HG03571 (cell line): ENCODE results near the gene GLTP.

Experiments used
- ATAC-seq: cut with Tn5 transposase; IDR thresholded peaks from one replicate; pipeline ENCODE4 v1.9.1; 2021; ENCODE audit not compliant: unreplicated experiment

Gene GLTP

DNA sequence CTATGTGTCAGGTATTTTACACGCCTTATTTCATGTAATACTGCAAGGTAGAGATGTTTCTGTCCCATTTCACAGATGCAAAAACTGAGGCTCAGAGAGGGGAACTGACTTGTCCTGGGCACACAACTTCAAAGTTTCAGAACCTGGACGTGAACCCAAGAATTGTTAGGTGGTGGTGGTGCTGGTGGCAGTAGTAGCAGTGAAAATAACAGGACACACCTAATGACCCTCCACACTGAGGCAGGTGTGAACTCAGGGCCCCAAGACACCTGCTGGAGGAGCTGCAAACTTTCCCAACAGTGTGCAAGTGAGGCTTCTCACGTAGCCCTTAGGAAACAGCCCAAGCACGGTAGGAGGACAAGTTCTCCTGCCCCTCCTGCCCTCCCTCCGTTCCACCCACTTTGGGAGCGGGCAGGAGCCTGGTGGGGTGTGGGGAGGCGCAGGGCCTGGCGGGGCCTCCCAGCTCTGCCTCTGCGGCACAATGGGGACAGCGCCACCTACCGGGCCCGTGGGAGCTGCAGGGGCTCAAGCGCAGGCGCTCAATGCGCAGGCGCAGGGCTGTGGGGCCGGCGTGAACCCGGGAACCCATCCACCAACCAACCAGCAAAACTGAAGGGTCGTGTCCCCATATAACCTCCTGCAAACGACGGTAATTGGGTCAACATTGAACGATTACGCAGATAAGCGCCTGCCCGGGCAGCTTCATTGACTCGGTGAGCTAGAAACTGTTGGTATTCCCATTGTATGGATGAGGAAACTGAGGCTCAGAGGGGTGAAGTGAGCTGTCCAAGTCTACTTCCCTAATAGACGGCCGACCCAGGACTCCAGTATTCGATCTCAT is 35.1 kb downstream of the GLTP start:
- ATAC-seq, result peak; percentile 74

DNA sequence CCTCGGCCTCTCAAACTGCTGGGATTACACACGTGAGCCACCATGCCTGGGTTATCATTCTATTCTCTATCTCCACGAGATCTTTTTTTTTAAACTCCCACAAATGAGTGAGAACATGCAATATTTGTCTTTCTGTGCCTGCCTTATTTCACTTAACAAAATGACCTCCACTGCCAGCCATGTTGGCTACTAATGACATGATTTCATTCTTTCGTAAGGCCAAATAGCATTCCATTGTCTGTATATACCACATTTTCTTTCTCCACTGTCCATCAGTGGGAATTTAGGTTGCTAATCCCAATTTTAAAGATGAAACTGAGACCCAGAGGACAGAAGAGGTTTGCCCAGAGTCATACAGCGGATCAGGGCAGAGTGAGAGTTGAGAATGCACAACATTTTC is 36.2 kb downstream of the GLTP start:
- no peak for ATAC-seq

DNA sequence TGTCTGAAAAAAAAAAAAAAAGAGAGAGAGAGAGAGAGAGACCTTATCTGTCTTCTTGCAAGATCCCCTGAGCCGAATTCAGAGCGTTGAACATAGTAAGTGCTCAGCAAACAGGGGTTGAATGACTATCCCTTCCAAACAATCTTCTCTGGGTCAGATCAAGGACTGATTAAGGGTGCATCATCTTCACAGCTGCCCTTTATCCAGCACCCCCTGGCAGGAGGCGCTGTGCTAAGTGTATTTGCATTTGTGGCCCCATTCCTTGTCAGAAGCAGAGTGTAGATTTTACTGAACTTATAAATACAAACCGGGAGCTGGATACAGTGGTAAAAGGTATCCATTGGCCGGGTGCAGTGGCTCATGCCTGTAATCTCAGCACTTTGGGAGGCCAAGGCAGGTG is 38.3 kb downstream of the GLTP start:
- ATAC-seq, result no peak

DNA sequence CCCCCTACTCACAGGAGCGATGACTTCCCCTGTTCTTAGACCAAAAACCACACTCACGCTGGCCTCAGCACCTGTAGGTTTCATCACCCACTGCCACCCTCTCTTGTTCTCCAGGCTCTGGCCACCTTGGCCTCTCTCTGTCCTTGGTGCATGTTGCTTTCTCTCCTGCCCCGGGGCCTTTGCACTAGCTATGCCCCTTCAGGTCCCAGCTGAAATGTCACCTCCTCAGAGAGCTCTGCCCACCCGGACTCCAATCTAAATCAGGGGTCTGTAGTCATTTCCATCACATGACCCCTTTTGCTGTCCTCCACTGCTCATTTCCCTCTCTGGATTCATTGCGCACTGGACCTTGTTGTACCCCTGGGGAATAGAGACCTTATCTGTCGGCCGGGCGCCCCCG is 39.0 kb downstream of the GLTP start:
- no peak for ATAC-seq

DNA sequence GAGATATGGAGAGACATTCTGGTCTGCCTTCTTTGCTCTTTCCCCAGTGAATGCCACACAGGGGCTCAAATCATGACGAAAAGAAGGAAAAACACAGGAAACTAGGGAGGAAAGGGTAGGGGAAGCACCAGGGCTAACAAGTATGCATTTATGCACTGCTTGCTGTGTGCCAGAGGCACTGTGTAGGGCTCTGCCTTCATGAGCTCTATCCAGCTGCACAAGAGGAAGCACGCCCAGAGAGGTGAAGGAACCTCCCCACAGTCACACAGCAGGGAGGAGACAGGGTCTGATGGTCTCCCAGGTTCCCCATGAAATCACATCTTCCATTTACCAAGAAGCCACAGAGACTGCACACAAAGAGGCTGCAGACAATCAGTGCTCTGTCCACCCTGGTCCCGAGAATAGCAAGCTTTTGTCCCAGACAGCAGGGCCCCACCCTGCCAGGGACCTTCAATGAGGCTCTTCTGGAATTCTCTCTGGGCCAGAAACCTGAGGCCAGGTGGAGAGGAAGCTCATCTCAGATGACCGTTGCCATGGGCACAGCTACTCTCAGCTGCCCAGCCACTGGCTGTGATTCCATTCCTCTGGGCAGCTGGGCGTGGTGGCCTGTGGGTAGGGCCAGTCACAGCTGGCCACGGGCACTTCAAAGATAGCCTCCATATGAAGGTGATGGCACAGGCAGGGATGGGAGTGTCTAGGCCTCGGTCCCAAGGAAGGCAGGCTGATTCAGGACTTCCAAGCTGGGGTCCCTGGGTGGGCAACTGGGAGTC is 39.9 kb downstream of the GLTP start:
- no peak for ATAC-seq

DNA sequence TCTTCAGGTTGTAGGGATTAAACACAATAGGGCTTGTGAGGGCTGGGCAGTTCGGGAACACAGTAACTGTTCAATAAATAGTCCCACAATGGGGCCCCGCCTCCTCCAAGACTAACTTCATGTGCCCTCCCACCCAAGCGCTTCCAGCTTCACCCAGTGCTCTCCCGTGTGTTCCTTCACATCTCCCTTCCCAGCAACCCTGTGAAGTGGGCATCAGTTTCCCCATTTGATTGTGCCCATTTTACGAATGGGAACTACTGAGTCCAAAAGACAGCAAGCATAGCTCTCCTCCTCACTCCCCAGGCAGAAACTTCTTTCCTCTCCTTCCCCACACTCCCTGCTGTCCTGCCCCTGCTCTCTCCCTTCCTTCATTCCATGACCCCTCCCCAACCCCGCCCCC is 40.9 kb downstream of the GLTP start:
- ATAC-seq, result no peak

DNA sequence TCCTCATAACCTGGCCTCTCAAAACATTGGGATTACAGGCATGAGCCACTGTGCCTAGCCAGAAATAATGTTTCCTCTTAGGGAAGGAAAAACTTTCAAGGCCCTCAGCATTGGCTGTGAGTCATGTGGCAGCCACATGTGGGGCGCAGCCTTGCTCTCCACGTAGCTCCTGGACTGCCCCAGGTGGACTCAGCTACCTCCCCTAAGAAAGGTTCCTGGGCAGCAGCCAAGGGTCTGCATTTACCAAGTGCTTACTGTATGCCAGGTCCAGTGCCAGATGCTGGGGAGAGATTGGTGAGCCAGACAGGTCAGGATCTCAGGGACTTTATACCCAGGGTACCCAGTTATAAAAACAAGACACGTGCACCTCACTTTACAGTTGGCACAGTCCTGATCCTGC is 43.4 kb downstream of the GLTP start:
- no peak for ATAC-seq

DNA sequence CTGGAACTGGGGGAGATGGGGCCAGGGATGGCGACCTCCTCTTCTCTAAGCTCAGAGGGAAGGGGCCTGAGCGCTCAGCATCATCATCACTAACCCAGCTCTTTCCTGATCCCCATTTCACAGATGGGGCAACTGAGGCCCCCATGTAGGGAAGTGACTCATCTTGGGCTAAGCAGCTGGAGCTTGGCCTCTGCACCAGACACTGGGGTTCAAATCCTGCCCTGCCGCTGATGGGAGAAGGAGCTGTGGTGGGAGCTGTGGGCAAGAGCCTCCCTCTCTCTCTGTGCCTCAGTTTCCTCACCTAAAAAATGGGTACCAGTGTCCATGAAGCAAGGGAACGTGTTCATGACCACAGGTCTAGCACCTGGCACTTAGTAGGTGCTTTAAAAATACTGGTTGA is 44.5 kb downstream of the GLTP start:
- no peak for ATAC-seq

DNA sequence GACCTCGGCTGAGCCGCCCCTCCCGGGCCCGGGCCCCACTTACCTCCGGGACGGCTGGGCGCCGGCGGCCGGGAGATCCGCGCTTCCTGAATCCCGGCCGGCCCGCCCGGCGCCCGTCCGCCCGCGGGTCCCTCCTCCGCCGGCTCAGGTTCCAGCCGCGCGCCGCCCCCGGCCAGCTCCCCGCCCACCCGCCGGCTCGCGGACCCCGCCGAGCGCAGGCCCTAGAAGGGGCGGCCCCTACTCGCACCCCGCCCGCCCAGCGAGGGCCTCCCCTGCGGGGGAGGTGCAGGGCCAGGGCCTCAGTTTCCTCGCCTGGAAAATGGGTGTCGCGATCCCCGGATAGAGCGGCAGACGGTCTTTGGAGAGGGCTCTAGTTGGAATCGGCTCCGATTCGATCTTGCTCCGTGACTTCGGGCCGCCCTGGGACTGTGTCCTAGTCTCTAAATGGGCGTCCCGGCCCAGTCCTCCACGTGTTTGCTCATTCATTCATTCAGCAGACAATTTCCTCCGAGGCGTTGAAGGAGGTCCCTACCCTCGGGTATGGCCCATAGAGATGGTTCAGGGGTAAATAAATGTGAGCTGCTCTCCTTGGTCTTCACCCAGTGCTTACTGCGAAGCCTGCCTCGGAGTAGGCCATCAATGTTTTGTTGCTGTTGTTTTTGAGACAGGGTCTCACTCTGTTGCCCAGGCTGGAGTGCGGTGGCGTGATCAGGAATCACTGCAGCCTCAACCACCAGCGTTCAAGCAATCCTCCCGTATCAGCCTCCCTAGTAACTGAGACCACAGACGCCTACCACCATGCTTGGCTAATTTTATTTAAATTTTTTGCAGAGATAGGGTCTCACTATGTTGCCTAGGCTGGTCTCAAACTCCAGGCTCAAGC is 46.8 kb downstream of the GLTP start, which contains the start of gene TRPV4:
TSS of gene TRPV4 (minus strand) at position 92 of the 883 bp plus-strand sequence. CDS start 18,602 bp downstream, outside the sequence.
- ATAC-seq, result no peak

DNA sequence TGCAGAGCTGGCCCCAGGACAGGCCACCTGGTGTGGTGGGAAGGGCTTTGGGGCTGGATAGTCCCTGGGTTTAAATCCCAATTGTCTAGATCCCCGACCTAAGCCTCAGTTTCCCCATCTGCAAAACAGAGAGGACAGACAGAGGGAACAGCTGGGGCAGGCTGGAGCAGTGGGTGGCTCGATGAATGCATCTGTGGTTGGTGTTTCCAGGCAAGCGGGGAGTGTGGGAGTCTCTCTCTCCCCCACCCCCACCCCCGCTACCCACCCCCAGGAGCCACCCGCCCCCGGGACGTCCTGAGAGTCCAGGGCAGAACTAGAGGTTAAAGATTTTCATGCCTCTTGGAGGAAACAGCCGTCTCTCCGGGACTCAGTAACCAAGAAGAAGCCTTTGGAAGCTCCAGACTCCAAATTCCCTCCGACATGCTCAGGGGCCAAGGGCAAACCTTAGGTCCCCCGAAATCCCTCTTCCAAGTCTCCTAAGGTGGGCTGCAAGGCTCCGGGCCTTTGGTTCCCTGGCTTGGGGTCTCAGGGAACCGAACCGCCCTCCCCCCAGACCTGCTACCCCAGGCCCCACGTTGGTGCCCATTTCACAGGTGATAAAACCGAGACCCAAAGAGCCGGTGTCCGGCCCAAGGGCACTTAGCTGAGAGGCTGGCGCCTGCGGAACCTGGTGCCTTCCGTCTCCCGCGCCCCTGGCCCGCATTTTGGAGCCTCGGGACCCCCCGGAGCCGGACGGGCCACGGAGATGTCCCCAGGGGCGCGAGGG is 47.6 kb downstream of the GLTP start:
- ATAC-seq, result no peak

DNA sequence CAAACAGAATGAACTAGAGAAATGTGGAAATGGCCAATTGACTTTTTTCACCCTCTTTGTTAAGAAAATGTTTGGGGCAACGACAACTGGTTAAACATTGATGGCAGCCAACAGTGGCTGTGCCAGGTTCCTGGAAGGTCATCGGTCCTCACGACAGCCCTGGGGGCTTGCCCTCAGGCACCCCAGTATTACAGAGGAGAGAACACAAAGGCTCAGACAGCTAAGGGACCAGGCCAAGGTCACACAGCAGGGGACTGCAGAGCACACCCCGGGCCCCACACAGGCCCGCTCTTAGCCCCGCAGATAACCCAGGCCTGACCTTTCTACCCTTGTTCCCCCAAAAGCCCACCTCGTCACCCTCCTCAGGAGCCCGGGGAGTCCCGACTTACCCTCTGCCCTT is 48.4 kb downstream of the GLTP start:
- no peak for ATAC-seq

DNA sequence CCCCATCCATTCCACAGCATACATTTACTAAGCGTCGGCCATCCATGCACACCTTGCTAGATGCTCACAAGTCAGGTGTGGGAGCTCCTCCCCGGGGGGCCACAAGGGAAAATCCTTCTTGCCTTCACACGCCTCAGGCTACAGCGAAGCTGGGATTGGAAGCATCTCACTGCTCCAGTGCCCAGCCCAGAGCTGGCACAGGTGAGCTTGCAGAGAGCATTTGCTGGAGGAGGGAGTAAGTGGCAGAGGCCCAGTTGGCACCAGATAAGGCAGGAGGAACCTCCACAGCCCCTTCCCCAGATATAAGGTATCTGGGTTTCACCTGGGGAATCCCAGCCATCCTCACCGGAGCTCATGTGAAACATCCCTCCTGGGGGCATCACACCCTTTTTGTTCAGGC is 49.0 kb downstream of the GLTP start:
- no peak for ATAC-seq

DNA sequence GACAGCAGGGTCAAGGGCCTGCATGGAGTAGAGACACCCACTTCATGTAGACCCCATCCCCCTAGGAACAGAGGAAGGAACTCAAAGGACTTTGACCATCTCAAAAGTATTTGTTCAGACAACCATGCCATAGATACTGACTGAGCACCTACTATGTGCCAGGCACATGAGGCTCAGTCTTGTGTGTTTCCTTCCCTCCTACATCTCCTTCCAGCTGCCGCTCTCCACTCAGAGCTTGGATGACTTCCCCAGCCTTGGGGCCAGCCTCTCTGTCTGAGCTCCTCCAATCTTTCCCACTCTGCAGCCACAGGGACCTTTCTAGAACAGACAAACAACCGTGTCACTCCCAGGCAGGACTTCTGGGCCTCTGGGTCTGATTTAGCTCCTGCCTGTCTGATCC is 49.6 kb downstream of the GLTP start:
- no peak for ATAC-seq

DNA sequence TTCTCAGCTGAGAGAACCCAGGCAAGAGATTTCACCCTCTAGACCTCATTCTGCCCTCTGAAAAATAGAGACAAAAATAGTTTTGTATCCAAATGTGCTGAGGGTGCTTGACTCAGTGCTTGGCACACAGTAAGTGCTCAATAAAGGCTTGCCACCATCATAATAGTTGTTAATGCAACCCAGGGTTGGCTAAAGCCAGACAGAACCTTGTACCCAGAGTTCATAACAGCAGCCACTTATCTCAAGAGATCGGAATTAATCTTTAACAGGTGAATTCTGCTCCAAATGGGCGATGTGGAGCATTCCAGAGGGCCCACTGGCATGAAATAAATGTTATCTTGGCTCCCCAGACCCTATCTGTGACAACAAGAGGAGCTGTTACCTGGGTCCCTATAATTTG is 50.1 kb downstream of the GLTP start:
- no peak for ATAC-seq

DNA sequence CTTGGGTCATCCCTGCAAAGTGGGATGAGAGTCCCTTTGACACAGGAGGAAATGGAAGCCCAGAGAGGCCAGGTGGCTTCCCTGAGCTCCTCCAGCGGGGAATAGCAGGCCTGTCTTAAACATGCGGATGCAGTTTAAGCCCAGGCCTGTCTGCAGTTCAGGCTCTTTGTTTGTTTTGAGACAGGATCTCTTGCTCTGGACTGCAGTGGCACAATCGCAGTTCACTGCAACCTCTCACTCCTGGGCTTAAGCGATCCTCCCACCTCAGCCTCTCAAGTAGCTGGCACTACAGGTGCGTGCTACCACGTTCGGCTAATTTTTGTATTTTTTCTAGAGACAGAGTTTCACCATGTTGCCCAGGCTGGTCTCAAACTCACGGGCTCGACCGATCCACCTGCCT is 50.7 kb downstream of the GLTP start:
- no peak for ATAC-seq

DNA sequence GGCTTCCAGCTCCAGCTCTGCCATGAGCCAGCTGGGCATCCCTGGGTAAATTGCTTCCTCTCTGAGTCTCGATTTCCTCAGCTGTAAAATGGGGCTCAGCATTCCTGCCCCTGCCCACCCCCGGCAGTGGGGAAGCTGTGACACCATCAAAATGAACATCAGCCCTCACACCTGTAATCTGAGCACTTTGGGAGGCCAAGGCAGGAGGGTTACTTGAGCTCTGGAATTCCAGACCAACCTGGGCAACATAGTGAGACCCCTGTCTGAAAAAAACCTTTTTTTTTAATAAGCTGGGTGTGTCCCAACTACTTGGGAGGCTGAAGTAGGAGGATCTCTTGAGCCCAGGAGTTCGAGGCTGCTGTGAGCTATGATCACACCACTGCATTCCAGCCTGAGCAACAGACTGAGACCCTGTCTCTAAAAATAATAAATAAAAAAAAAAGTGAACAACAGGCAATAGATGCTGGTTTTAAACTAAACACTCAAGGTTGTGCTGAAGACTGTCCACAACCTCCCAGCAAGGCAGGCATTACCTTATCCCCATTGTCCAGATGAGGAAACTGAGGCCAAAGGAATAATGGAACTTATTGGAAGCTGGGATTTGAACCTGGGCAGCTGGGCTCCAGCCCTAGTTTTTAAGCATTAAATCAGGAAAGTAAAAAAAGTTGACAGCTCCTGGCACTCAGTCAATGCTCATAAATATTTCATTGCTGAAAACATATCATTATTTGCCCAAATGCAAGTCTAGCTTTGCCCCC is 51.4 kb downstream of the GLTP start:
- ATAC-seq, result no peak

DNA sequence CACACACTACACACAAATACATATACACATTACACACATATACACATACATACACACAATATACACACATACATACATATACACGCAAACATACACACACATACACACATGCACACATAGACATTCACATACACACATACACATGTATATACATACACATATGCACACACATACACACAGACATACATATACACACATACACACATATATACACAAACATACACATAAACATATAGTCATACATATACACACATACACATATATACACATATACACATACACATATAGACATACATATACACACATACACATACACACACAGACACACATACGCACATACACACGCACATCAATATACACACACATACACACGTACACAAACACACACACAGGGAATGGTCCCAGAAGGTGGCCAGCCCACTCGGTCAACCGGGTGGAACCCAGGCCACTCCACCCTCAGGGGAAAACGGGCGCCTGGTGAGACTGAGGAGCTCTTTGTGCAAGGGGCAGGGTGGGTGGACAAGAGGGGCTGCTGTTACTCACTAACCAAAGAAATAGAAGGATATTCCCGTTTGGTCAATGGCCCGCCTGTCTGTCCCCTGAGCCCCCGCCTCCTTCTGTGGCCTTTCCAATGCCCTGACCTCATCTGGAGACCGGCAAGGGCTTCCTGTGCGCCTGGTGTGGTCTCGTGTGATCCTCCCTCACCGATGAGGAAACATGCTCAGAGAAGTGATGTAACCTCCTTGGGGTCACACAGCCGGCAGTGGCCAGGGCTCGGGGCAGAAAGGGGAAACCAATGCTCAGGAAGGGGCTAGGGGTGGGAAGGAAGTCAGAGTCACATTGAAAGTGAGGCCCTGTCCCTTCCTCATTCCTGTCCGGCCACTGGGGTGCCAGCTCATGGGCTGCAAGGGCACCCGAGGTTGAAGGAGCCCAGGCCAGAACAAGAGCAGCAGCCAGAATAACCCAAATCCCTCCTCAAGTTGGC is 52.5 kb downstream of the GLTP start:
- ATAC-seq, result no peak

DNA sequence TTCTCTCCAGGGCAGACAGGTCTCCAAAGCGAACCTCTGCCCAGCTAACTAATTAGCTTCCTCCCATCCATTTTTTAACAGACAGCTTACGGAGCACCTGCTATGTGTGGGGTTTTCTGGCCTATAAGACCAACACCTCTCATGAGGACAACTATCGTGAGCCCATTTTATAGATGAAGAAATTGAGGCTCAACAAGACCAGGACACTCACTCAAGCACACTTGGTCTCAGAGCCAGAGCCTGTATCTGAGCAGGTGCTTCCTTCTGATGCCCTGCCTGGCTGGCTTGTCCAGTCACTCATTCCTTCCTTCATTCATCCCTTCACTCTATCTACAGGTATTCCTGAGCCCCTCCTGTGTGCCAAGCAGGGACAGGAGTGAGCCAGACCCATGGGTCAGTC is 53.3 kb downstream of the GLTP start:
- no peak for ATAC-seq

DNA sequence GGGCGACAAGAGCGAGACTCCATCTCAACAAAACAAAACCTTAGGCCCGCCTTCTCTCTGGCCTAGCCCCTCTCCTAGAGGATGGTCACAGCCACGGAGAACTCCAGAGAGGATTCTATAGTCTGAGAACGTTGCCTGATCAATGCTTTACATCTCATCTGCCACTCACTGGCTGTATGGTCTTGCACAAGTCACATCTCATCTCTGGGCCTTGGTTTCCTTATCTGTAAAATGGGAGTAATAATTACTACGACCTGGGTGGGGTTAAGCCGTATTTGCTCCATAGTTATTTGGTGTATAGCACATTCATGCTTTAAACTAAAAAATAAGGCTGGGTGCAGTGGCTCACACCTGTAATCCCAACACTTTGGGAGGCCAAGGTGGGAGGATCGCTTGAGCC is 55.6 kb downstream of the GLTP start:
- no peak for ATAC-seq
